GM12865 (cell line): ENCODE data around the gene TMEFF2.

ENCODE experiments used
- DNase-seq: peaks from one replicate; pipeline ENCODE4 v3.0.0; 2010; ENCODE audit warnings: low read depth
- H3K4me3 ChIP-seq: 2 replicates; pipeline ENCODE4 v1.5.1; 2011; ENCODE audit warnings: mild to moderate bottlenecking, low read depth, low read length, control low read depth
- TF ChIP-seq, protein P1 (sequence below): IDR thresholded peaks from 2 replicates; pipeline ENCODE4 v1.5.1; 2011; ENCODE audit warnings: low read length, control low read depth, low read depth, inconsistent platforms; ENCODE audit not compliant: insufficient read depth; ENCODE audit errors: missing control alignments

The TMEFF2 gene

DNA sequence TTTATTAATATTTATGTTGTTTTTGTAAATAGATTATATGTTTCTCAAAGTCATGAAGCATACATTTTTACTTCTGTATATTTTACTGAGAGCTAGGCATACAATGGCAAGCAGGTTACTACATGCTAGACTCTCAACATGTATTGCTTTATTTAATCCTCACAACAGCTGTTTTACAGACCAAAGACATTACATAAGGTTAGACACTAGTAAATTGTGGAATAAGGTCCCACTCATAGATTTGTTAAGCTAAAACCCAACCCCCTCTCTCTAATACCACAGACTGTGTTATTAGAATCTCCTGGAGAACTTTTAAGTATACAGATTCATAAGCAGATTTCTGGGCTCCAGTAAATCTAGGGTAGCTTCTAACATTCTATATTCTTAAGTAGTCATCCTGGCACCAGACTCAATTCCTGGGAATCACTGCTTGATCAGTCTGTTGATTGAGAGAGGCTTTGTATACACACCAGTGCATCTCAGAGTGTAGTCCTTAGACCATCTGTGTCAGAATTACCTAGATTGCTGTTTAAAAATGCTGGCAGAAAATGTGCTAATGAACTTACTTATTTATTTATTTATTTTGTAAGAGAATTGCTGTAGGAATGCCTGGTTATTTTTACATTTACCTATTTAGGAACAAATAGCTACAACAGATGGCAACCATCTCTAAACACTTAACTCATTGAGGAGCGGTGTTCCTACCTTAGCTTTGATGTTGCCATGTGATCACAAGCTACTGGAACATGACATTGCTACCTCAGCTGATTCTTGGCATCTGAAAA is 194.3 kb downstream of the TMEFF2 start:
- TF ChIP-seq, protein P1, sequence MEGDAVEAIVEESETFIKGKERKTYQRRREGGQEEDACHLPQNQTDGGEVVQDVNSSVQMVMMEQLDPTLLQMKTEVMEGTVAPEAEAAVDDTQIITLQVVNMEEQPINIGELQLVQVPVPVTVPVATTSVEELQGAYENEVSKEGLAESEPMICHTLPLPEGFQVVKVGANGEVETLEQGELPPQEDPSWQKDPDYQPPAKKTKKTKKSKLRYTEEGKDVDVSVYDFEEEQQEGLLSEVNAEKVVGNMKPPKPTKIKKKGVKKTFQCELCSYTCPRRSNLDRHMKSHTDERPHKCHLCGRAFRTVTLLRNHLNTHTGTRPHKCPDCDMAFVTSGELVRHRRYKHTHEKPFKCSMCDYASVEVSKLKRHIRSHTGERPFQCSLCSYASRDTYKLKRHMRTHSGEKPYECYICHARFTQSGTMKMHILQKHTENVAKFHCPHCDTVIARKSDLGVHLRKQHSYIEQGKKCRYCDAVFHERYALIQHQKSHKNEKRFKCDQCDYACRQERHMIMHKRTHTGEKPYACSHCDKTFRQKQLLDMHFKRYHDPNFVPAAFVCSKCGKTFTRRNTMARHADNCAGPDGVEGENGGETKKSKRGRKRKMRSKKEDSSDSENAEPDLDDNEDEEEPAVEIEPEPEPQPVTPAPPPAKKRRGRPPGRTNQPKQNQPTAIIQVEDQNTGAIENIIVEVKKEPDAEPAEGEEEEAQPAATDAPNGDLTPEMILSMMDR, result no peak
- DNase-seq, result no peak
- H3K4me3 ChIP-seq, result no peak overlapping the region

DNA sequence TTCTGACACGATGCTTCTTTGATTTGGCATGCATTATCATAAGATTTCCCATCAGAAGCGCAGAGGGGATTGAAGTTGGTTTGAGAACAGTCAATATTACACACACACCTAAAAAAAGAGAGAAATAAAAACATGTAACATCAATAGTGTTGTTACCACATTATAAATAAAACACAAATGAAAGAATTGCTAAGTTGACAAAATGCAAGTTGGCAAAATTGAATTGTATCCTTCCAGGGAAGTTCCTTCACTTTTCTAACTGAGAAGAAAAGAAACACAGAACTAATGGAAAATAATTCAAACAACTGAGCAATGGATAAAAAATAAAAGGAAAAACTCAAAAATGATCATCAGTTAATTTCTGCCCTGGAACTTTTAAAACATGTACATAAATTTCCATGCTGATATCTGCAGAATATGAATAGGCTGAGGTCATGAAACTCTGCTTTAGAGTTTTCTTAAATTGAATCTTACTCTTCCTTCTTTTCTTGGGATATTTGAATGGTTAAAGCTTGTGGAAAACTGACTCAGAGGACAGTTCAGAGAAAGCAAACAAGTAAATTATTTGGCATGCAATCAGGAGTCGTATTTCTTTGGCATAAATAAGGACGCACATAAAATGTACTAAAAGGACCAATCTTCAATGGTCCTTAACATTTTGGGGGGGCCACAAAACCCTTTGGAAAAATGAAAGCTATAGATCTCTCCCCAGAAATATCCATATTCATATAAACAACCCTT is 195.5 kb downstream of the TMEFF2 start:
- TF ChIP-seq, protein P1, result no peak
- no peak for DNase-seq
- H3K4me3 ChIP-seq, result no peak overlapping the region

DNA sequence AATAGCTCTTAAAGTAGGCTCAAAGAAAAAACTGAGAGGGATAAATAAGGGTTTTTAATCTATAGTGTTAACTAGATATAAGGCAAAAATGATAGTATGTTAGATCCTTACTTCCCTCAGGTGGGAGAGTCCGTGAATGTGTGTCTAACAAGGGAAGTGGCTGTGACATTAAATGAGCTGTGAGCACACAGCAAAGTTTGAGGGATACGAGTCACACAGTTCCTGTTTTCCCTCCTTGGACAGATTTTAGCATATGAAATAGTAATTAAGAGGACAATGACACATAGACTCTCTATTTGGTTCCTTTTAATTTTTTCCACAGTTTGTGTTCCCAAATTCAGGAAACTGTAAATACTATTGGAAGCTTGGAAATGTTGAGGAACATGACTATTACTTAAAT is 199.4 kb downstream of the TMEFF2 start:
- H3K4me3 ChIP-seq, result no peak overlapping the region
- DNase-seq, result no peak
- TF ChIP-seq, protein P1, result no peak

DNA sequence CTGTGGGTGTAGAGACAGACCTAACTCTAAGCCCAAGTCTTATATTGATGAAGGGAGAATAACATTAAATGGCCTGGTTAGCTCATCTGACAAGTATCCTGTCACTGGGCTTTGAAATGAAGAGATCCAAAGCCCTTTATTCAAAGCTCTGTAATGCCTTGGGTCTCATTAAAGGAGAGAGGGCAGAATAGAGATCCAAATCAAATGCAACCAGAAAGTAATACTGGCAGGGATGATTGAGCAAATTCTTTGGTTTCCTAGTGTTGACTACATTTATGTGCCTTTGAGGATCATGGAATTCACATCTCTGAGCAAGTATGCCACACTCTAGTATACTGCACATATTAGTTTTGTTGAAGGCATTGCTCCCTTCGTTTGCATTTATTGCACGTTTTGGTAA is 200.0 kb downstream of the TMEFF2 start:
- TF ChIP-seq, protein P1, result no peak
- no peak for DNase-seq

DNA sequence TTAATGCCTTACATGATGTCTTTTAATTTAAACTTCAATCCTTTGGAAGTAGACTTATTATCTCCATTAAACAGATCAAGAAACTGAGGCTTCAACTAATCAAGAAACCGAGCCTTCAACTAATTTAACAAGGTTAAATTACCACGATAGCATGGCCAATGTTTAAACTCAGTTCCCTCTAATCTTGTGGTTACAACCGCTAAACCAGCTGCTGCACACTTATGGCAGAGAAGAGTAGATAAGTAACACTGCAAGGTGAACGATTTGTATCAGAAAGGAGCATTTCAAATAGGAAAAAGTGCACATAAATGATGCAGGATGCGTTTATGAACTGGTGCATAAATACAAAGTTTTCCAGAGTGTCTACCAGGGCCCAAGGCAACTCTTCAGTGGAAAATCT is 203.3 kb downstream of the TMEFF2 start:
- TF ChIP-seq, protein P1, result no peak
- DNase-seq, result no peak
- no peak overlapping the region for H3K4me3 ChIP-seq

More for the DNA sequence above, 200.0 kb downstream of the TMEFF2 start:
- no peak overlapping the region for H3K4me3 ChIP-seq

DNA sequence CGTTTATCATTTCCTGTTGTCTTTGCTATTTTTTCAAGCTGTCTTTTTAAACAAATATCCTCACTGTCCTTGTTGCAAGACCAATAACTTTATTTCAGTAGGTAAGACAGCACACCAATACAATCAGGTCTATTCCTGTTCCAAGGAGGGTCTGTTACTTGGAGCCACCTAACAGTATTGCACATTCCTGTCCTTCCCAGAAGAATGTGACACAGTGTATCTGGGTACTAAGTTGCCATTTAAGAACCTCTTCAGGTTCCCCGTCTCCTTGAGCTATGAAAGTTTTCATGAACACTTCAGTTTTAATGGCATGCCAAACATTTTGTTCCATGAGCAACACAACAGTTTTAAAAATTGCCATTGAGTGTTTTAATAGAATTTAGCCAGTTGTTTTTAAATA is 209.0 kb downstream of the TMEFF2 start:
- DNase-seq, result no peak
- H3K4me3 ChIP-seq, result no peak overlapping the region
- TF ChIP-seq, protein P1, result no peak
